Measurements from ENCODE around the gene RAB7B.

DNA sequence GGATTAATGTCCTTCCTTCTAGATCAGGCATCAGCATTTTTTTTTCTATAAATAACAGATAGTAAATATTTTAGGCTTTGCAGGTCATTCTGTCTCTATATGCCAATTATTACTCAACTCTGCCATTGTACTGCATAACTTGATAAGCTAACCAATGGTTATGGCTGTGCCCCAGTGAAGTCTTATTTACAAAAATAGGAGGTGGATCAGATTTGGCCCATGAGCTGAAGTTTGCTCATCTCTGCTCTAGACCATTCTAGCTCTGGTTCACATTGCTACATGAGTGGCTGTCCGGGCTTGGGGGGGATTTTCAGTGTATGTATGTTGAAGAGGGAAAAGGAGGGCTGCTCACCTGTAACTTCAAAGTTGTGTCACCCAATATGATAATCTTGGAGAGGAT lies 10.1 kb downstream of the RAB7B start:
- no peak for TF ChIP-seq EZH2 (optimal IDR thresholded peaks at IDR 0.05; ENCODE audit: low read depth, low read length)
- TF ChIP-seq, protein P1, sequence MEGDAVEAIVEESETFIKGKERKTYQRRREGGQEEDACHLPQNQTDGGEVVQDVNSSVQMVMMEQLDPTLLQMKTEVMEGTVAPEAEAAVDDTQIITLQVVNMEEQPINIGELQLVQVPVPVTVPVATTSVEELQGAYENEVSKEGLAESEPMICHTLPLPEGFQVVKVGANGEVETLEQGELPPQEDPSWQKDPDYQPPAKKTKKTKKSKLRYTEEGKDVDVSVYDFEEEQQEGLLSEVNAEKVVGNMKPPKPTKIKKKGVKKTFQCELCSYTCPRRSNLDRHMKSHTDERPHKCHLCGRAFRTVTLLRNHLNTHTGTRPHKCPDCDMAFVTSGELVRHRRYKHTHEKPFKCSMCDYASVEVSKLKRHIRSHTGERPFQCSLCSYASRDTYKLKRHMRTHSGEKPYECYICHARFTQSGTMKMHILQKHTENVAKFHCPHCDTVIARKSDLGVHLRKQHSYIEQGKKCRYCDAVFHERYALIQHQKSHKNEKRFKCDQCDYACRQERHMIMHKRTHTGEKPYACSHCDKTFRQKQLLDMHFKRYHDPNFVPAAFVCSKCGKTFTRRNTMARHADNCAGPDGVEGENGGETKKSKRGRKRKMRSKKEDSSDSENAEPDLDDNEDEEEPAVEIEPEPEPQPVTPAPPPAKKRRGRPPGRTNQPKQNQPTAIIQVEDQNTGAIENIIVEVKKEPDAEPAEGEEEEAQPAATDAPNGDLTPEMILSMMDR (IDR thresholded peaks at IDR 0.05; ENCODE audit: low read length), result no peak

Measured in MM.1S (cell line).